T1000 (cell line): ENCODE results near the gene NRM.
A peak's percentile ranks its signal among the peaks of the same experiment; 100 is the strongest.
"Not testable (repeated sequence)": the region's sequence is repeated elsewhere in the genome, so short reads cannot be mapped to it uniquely, and the experiment has no call there.

Source experiments
- DNase-seq: peaks from one replicate; lab custom pipeline; 2025; ENCODE audit warnings: mixed read lengths; lab: John Stamatoyannopoulos, UW

NRM gene

DNA sequence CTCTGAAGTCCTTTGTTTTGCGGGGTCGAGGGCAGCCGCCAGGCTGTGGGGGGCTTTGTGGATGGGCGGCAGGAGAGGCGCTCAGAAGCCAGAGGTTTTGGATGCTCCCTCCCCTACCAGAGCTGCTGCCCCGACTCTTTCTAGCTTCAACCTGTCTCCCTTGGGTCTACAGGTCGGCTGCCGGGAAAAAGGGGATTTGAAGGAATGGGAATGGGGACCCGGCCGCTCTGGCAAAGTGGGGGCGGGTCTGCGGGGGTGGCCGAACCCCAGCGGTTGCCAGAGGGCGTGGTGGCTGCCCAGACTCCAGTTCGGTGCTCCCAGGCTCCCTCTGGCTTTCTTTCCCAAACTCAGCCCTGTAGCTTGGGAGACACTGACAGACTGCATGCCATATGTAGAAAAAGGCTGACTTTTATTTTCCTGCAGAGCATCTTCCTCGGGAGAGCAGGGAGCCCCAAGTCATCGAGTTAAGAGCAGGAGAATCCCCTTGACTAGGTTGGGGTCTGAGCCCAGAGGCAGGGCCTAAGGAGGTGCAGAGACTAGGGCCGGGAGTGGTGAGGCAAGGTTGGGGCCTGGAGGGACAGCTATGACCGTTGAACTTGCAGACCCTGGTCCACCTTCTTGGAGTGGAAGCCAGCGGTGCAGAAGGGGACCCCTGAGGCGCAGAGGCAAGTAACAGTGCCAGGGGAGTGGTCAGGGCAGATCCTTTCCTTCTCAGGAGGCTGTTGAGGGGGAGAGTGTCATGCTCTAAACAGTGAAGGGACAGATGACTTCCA lies 2.9 kb downstream of the NRM start:
- DNase-seq: no peak

DNA sequence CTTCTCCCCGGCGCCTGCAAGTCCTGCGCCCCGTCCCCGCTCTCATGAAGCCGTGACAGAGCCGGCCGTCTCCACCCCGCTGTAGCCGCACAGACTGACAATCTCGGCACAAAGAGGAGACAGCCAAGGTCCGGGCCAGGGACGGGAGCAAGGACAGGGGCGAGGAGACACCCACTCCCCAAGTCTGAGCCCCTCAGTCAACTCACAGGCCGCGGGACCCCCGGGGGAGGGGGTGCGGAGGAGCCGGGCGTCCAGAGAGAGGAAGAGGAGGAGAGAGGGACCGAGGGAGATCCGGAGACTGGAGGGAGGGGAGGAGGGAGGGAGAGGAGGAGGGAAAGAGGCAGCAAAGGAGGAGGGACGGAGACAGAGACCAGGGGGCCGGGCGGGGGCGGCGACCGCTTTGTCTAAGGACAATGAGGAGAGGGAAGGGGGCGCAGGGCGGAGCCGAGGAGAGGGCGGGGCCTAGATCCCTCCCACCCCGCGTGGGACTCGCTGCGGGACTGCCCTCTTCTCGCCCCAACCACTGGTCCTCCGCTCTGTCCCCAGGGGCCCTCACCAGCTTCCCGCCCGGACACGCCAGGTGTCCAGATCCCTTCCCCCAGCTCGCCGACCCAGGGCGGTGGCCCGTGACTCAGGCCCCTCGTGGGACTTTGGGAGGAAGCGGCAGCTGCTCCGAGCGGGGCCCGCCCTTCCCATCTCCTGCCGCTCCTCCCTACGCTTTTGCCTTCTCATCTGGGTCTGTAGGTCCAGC lies 3.7 kb downstream of the NRM start:
- DNase-seq: peak; percentile 97

DNA sequence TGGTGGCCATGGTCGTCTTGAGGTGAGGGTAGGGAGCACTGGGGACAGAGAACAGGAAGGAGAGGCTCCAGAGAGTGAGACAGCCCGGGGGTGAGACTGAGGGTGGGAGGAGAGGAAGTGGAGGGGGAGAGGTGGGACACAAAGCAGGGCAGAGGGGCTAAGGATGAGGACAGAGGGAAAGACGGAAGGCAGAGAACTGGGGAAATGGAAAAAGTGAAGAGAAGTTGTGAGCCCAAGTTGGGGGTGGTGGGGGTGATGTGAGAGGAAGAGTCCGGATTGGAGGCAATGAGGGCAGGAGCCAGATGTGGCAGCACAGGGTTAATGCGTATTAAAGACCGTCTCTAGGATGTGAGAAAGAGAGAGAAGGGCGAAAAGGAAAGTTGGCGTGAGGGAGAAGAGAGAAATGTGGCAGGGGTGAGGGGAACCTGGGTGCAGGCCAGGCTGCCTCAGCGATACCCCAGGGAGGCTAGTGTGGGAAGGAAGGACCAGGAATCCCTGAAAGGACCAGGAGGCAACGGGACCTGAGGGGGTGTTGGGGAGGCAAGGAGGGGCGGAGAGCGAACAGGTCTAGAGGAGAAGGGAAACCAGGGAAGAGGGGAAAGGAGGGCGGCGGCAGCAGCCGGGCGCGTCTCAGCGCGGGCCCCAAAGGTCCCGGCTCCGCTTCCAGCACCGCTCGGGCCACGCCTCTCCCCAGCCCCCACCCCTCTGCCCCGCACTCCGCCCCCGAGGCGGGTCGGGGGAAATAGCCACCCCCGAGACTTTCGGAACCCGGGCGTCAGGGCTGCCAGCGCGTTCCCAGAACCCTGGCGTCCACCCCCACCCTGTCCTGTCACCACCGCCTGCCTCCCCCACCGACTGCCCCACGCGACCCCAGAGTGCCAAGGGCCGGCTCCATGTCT lies 4.5 kb downstream of the NRM start, which contains the start of gene PPP1R18:
PPP1R18 (minus strand) TSS at position 637 of the 899 bp plus-strand sequence; CDS start at position 10, 627 bp downstream.
- DNase-seq: peak; percentile 51

DNA sequence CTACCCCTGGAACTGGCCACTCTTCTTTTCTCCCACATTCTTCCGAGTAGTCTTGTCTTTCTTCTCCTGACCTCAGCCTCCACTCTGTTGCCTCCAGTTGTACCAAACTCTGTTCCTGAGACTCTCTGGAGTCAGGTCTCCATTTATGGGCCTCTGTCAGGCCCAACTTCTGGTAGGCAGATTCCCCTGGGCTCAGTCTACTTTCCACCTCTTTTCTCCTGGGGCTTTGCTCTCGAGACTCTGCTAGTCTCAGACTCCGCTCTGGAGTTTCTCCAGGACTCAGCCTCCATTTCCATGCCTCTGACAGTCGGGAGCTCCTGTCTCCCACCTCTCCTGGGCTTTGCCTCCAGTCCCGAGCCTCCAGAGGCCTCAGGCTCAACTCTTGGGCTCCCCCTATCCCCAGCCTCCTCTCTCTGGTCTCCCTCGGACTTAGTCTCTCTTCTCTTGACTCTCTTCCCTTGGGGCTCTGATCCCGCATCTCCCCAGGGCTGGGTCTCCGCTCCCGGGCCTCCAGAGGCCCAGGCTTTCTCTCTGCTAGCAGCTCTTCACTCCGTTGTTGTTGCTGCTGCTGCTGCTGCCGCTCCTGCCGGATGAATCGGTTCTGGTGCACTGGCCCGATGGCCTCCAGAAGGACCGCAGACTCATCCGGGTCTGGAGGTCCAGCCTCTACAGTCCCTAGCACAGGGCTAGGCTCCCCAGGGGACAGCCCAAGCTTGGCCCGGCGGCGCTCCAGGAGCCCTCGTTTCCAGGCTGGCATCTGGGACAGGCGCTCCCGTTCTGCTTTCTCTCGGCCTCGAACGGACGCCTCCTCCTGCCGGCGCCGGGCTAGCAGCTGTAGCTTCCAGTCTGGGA lies 5.4 kb downstream of the NRM start:
- no peak for DNase-seq

DNA sequence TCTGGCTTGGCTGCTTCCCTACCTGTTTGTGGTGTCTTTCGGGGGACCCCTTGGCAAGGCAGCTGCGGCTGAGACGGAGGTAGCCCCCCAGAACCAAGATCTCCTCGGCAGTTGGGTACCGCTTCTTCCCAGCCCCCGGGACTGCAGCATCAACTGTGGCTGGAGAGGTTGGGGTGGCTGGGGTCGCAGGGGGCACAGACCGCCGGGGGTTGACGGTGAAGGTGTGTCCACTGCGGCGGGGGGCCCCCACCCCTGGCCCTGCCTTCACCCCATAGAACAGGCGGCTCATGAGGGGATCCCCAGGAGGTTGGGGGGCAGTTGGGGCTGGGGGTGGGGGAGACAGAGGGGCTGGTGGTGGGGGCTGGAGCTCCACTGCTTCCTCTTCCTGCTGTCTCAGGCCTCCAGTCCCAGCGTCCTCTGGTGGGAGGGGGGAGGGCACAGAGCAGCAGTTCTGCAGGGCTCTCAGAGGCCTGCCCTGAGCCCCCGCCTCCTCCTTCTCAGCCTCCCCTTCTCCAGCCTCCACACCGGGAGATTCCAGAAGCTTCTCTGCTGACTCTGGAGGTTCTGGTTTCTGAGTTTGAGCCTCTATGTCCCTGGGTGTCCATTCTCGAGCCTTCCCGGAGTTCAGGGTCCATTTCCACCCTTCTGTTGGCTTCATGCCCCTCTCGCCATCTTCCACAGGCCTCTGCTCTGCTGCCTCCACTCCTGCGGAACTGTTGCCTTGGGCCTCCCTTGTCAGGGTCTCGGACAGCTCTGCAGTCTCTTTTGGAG lies 6.2 kb downstream of the NRM start:
- DNase-seq: no peak

DNA sequence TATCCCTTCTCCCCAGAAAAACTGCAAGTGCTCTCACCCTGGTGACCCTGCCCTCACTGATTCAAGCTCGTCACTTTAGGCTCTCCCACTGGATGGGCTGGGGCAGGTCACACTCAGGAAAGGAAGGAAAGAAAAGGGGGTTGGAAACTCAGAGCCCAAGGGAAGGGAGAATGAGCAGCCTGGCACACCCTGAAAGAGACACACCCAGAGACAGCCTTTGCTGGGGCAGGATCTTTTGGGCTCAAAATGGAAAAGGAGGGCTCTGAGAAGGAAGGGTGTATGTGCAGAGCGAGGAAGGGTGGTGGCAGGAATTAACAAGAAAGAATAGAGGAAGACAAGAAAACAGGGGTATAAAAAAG lies 6.8 kb downstream of the NRM start:
- no peak for DNase-seq

DNA sequence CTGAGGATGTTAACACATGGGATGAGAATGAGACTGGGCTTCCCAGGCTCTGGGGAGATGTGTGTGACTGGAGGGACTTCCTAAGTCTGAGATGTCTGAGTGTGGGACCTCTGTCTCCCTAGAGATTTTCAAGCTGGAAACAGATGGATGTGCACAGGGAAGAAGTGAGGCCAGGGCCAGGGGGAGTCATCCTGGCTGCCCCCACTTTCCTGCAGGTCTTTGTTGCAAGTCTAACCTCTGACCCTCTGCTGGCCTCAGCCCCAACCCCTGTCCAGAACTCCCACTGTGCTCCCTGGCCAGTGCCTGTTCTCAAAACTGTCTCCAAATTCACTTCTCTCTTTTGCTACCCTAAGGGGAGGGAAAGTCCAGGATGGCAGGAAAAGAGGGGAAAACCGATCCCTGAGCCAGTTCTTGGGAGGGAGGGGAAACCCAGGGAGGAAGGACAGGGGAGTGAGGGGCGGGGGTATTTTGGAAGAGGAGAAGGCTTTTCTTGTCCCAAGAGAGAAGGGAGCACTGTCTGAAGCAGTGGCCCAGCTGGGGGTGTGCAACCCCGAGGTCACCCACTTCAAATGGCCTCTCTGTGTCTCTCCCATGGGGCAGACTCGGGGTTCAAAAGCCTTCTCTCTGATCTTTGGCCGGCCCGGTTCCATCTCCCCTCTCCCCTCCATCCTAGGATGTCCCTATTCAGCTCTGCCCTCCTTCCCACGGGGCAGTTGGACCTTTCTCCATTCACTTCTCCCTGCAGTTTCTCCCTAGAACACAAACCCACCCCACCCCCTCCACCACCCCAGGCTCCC lies 7.4 kb downstream of the NRM start:
- no peak for DNase-seq

DNA sequence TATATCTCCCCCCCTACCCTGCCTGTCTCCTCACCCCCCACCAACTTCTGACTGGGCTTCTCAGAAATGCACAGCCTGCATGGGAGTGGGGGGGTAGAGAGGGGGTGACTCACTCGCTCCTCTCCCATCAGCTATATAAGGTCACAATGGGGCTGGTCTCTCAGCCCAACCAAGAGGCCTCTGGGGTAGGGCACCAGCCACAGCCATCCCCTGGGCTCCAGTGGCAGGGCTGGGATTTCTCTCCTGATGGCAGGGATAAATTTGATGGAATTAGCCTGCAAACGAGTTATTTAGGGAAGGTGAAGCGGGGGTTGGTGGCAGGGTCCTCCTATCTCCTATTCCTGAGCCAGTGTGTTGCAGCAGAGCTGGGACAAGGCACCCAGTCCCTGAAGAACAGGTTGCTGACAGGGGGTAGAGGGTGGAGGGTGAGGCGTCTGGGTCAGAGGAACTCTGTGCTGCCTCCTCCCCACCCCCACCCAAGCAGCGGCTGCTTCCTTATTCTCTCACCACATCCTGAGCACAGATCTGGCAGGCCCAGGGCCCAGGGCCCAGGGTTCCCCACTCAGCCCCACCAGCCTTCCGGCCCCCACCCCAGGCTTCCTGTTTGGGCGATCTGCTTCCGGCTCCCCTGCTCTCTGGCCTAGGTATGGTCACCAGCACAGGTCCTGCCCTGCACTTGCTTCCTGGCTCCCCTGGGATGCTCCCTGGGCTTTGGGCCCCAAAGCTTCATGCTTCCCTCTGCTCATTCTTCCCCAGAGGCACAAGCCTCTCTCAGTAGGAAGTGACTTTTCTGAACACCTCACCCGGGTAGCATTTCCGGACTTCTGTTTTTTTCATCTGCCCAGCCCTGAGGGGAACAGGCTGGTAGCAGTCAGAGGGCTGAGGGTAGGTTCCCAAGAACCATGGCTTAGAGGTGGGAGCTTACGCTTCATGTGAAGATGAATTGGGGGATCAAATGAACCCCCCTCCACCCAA lies 8.4 kb downstream of the NRM start:
- peak; percentile 58 for DNase-seq

DNA sequence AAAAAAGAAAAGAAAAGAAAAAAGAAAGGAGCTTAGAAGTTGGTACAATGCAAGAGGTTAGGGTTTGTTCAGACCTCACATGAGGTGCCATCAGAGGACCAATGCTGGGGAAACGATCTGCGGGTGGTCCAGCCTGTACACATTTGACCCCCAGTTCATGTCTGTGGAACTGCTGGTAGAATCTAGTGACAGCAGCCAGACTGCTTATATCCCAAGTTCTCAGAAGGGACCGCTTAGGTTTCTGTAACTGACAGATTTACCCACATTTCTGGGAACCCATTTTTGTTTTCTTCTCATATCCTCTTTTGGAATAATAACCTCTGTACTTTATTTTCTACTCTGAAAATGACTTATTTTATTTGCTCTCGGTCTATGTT lies 9.0 kb downstream of the NRM start:
- DNase-seq: no peak

DNA sequence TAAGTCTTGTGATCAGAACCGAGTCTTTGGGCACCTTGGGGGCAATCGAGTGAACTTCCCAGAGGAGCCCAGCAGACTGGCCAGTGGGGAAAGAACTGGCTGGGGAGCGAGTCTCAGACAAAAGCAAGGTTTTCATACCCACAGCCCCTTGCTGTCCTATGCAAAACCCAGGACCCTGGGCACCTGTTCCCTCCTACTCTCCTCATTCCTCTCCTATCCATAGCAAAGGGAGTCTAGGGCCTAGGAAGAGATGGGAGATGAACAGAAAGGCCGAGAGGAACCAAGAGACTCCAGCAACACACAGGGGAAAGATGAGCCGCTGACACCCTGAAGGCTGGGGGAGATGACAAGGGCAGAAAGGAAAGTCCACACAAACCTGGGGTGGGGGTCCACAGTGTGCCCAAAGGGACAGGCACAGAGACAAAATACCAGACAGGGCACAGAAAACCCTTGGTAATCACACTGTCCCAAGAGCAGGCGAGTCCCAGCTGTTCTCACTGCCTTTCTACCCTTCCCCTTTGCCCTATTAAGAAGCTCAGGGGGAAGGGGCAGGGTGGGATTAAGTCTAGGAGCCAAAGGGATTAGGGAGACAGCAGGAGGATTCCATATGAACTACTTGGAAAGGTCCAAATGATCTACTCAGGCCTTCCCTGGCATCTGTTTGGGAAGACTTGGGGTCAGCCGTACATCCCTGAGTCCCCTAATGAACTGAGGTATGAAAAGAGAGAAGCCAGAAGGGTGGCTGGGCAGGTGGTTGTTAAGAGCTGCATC lies 10.8 kb downstream of the NRM start:
- DNase-seq: no peak

DNA sequence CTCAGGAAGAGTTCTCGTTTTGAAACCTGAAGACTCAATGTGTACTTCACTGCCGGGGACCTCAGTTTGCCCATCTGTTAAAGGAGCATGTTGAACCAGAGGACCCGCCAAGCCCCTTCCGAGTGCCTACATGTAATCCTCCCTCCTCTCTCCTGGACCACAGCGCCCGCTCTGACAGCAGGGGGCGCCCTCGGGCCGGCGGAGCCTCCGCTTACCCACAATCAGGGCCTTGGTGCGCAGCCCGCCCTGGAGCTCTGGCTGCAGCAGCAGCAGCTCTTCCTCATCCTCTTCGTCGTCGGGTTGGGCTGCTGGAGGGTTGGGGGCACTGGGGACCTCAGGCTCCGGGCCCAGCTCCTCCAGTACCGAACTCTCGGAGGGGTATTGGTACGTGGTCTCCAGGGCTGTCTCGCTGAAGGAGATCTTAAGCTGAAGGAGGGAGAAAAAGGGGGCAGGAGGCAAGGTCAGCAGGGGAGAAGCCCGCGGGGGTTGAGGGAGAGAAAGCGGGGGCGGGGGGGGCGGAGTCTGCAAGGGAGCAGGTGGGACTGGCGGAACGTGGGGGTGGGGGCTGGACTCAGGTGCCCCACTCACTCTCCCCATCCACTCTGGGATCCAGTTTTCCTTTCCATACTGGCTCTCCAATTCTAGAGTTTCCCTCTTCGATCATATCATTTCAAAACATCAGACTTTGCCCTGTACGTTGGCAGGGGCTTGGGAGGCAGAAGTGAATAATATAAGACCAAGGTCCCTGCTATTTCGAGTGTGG lies 11.6 kb downstream of the NRM start:
- DNase-seq: peak; percentile 80

DNA sequence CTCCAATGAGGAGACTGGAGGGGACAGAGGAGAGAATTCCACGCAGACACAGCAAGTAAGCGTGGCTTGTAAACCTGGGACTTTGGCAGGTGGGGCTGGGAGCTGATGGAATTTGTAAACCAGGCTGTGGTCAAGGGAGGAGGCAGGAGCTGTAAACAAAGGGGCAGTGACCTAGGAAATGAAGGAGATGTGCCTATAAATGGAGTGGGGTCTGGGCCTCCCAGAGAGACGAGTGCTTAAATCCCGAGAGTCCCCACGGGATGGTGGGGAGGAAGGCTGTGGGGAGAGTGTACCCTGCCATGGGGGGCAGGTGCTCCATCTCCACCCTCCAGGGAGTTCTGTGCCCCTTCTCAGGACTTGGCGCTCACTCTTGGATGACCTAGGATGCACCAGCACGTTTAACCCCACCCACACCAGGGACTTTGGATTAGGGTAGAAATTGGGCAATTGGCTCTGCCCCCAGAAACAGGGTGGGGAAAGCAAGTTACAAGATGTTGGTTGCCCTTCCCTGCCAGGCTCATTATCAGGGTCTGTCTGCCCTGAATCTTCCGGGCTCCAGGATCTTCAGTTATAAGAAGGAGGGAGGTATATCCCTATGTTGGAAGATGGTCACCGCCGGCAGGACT lies 14.0 kb downstream of the NRM start:
- no peak for DNase-seq

DNA sequence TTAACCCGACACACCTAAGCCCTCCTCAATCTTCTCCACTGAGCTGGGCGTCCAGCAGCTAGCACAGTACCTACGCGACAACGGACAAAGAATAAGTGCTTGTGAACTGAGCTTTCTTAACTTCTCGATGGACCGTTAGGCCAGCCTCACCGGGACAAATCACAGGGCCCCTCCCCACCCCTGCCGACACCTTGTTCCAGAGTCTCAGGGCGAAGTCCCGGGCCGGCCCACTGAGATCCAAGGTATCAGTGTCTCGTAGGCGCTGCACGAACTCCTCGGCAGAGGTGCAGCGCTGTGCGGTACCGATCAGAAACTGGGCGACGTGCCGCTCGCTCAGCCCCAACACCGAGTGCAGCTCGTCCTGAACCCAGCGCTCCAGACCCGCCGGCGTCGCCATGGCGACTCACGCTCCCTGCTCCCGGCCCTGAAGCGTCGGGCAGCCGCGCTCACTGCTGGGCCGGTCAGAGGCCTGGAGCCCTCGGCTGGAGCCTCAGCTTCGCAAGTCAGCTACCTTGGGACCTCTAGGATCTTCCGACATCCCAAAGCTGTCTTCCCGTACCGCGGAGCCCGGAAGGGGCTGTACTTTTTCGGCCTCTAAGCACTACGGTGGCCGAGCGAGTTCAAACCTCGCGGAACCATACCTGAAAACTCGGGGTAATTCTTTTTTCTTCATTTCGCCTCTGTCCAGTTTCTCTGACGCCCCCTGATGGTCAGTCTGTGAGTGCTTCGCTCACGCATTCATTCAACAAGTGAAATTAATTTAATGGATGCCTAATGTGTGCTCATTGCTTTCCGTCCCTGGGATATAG lies 18.1 kb downstream of the NRM start, which contains the start of gene DHX16:
DHX16 (minus strand) TSS at position 562 of the 809 bp plus-strand sequence; CDS start at position 397, 165 bp downstream.
- peak; percentile 91 for DNase-seq

DNA sequence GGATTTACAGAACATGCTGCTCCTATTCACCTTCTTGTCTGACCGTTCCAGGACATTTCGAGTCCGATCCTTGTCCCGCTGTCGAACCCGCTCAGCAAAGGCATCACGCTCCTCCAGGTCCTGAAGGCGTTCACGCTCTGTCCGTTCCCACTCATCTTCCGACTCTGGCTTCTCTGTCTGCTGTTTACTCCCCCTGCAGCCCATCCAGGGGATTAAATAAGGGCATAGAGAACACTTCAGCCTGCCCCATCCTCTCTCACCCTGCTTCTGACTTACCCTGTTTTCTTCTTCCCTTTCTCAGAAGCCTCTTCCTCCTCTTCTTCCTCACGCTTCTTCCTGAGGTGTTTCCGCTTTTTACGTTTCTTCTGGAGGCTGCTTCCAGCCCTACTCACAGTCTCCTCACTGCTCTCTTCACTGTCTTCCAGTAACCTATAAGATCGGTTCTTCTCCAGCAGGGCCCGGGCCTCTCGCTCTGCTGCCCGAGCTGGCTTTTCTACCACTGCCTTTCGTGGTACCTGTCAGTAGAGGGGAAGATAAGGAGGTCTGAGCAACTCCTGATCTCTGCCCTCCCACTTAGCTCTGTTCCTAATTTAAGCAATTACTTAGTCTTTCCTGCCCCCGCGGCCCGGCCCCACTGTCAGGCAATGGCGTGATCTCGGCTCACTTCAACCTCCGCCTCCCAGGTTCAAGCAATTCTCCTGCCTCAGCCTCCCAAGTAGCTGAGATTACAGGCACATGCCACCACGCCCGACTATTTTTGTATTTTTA lies 19.8 kb downstream of the NRM start:
- DNase-seq: no peak

DNA sequence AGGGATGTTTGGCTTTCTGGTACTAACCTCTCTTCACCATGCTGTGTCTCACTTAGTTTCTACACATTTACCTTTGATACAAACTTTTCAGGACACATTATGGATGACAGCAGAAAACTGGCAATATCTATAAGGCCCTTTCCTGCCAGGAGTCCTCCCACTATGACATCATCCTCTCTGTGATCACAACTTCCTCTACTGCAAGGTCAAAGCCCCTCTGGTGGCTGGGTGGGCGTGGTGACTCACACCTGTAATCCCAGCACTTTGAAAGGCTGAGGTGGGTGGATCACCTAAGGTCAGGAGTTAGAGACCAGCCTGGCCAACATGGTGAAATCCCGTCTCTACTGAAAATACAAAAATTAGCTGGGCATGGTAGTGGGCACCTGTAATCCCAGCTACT lies 24.5 kb downstream of the NRM start:
- not testable (repeated sequence) for DNase-seq
